ENCODE measurements around the gene ATP6V0E2. TPM values are rescaled to one million over a fixed set of nuclear protein-coding genes. Genes with fewer than 3 reads are reported as not detected.

ATP6V0E2 gene
- total RNA-seq, 4 donors from 2014 or later, result 15.2 to 41.1 (median 26.8) TPM

DNA sequence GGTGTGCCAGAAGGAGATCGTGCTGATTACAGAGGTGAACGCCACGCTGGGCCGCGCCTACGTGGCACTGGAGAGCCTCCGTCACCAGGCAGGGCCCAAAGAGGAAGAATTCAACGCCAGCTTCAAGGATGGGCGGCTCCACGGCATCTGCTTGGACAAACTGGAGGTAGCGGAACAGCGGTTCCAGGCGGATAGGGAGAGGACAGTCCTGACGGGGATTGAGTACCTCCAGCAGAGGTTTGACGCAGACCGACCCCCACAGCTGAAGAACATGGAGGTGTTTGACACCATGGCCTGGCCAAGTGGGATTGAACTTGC, 12.1 kb upstream of the ATP6V0E2 start:
- Histone ChIP-seq H3K27me3 (no peaks in the 10 kb centered on the region), H3K4me3 (no peak overlapping the region), H3K36me3 (peaks cover 68% of the 10 kb centered on the region), H3K27ac (no peak overlapping the region), H3K9me3 (no peaks in the 10 kb centered on the region), H3K4me1 (no peaks in the 10 kb centered on the region)
- no peak for TF ChIP-seq POLR2A (IDR thresholded peaks at IDR 0.05)
- TF ChIP-seq POLR2AphosphoS5 (IDR thresholded peaks at IDR 0.05), result no peak
- no peak for TF ChIP-seq EP300 (IDR thresholded peaks at IDR 0.05)
- TF ChIP-seq, protein P1, sequence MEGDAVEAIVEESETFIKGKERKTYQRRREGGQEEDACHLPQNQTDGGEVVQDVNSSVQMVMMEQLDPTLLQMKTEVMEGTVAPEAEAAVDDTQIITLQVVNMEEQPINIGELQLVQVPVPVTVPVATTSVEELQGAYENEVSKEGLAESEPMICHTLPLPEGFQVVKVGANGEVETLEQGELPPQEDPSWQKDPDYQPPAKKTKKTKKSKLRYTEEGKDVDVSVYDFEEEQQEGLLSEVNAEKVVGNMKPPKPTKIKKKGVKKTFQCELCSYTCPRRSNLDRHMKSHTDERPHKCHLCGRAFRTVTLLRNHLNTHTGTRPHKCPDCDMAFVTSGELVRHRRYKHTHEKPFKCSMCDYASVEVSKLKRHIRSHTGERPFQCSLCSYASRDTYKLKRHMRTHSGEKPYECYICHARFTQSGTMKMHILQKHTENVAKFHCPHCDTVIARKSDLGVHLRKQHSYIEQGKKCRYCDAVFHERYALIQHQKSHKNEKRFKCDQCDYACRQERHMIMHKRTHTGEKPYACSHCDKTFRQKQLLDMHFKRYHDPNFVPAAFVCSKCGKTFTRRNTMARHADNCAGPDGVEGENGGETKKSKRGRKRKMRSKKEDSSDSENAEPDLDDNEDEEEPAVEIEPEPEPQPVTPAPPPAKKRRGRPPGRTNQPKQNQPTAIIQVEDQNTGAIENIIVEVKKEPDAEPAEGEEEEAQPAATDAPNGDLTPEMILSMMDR (IDR thresholded peaks at IDR 0.05), result no peak
- 98% methylated on average over 16 of the region's 16 CpGs for WGBS
- DNase-seq (ENCODE audit: low spot score in 2 of 2), result no peak

DNA sequence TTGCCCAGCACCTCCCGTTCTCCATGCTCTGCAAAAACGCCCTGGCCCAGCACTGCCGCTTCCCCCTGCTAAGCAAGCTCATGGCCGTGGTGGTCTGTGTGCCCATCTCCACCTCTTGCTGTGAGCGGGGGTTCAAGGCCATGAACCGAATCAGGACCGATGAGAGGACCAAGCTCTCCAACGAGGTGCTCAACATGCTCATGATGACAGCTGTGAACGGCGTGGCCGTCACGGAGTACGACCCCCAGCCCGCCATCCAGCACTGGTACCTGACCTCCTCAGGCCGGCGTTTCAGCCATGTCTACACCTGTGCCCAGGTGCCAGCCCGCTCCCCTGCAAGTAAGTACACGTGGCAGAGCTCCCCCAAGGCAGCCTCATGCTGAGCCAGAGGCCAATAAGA, 11.6 kb upstream of the ATP6V0E2 start:
- Histone ChIP-seq H3K4me1 (no peaks in the 10 kb centered on the region), H3K9me3 (no peaks in the 10 kb centered on the region), H3K4me3 (no peak overlapping the region), H3K36me3 (peaks cover 68% of the 10 kb centered on the region), H3K27ac (no peak overlapping the region), H3K27me3 (no peaks in the 10 kb centered on the region)
- DNase-seq (ENCODE audit: low spot score in 2 of 2), result peak in 1 of 2 donors; percentile 51
- WGBS, result 93% methylated on average over 16 of the region's 18 CpGs
- TF ChIP-seq POLR2A (IDR thresholded peaks at IDR 0.05) (no peak), POLR2AphosphoS5 (IDR thresholded peaks at IDR 0.05) (no peak), EP300 (IDR thresholded peaks at IDR 0.05) (no peak)
- TF ChIP-seq, protein P1 (IDR thresholded peaks at IDR 0.05), result no peak

DNA sequence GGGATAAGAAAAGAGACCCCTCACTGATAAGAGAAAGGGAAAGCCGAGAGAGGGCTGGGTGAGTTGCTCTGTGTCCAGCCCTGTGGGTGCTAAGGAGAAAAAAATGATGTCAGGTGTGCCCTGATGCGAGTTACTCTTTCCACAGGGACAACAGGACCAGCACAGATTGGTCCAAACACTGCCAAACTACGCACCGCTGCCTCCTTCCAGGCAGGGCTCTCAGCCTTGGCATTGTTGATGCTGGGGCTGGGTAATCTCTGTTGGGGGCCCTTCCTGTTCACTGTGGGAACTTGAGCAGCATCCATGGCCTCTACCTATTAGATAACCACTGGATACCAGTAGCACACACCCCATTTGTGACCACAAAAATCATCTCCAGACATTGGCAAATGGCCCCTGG, 10.3 kb upstream of the ATP6V0E2 start:
- no peak overlapping the region for H3K27ac ChIP-seq
- H3K27me3 ChIP-seq, result no peaks in the 10 kb centered on the region
- no peaks in the 10 kb centered on the region for H3K4me1 ChIP-seq
- WGBS, result 92% methylated on average over 4 of the region's 4 CpGs
- peaks cover 68% of the 10 kb centered on the region for H3K36me3 ChIP-seq
- H3K4me3 ChIP-seq, result no peak overlapping the region
- TF ChIP-seq, protein P1 (IDR thresholded peaks at IDR 0.05), result no peak
- DNase-seq (ENCODE audit: low spot score in 2 of 2), result no peak
- no peaks in the 10 kb centered on the region for H3K9me3 ChIP-seq

DNA sequence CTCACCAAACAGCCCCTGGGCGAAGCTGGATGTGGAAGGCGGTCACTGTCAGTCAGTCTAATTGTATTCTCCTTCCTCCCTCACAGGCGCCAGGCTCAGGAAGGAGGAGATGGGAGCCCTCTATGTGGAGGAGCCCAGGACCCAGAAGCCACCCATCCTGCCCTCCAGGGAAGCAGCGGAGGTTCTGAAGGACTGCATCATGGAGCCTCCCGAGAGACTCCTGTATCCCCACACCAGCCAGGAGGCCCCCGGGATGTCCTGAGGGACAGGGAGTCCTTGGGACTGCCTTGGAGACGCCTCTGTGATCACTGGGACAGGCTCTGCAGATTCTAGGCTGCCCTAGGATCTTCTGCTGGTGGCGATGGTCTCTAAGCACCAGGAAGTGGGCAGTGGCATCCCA, 9.7 kb upstream of the ATP6V0E2 start:
- H3K27me3 ChIP-seq, result no peaks in the 10 kb centered on the region
- no peak overlapping the region for H3K4me3 ChIP-seq
- TF ChIP-seq POLR2A (IDR thresholded peaks at IDR 0.05) (no peak), EP300 (IDR thresholded peaks at IDR 0.05) (no peak), POLR2AphosphoS5 (IDR thresholded peaks at IDR 0.05) (no peak)
- TF ChIP-seq, protein P1 (IDR thresholded peaks at IDR 0.05), result no peak
- no peak for DNase-seq (ENCODE audit: low spot score in 2 of 2)
- H3K27ac ChIP-seq, result no peak overlapping the region
- WGBS, result 82% methylated on average over 6 of the region's 8 CpGs
- H3K36me3 ChIP-seq, result peaks cover 68% of the 10 kb centered on the region
- H3K9me3 ChIP-seq, result no peaks in the 10 kb centered on the region
- H3K4me1 ChIP-seq, result no peaks in the 10 kb centered on the region

DNA sequence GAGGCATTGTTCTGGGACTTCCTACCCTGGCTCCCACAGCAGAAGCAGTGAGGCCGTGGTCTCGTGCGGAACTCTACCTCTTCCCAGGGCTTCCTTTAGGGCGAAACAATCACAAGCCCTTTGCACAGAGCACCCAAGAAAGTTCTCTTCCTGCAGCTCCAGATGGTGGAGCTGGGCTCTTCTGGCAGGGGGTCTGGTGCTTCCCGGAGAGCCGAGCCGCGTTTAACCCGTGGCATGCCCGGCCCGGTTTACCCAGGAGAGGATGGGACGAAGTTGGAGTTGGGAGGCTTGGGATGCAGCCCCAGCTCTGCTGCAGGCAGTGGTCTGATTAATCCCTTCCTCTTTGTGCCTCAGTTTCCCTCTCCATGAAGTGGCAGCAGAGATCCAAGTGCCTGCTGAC, 9.0 kb upstream of the ATP6V0E2 start:
- Histone ChIP-seq H3K36me3 (peaks cover 62% of the 10 kb centered on the region), H3K27ac (no peak overlapping the region), H3K4me1 (no peaks in the 10 kb centered on the region), H3K4me3 (no peak overlapping the region), H3K27me3 (no peaks in the 10 kb centered on the region), H3K9me3 (no peaks in the 10 kb centered on the region)
- WGBS, result 100% methylated on average over 8 of the region's 12 CpGs
- DNase-seq (ENCODE audit: low spot score in 2 of 2), result peak in 1 of 2 donors; percentile 38
- no peak for TF ChIP-seq POLR2A (IDR thresholded peaks at IDR 0.05)
- TF ChIP-seq POLR2AphosphoS5 (IDR thresholded peaks at IDR 0.05), result no peak
- TF ChIP-seq, protein P1 (IDR thresholded peaks at IDR 0.05), result no peak
- no peak for TF ChIP-seq EP300 (IDR thresholded peaks at IDR 0.05)
